Sciatic nerve (tissue), 2 donors: ENCODE data around the gene HSPD1. TPM values are rescaled to one million over a fixed set of nuclear protein-coding genes. Genes with fewer than 3 reads are reported as not detected.
A peak's percentile ranks its signal among the peaks of the same experiment; 100 is the strongest.

Source experiments
- ATAC-seq: fragments of 200-7000 bp; cut with Tn5 transposase; one replicate; pipeline ENCODE4 v1.9.1; 2020; ENCODE audit warnings: mild to moderate bottlenecking, moderate library complexity
- DNase-seq: peaks from one replicate; pipeline ENCODE4 v3.0.0-alpha.2; 2020; ENCODE audit warnings: low spot score
- intact Hi-C: fragments of 100-400 bp; cut with DNase I; formaldehyde crosslinking; loops from one replicate; pipeline ENCODE4 v1.14.2; 2022
- total RNA-seq: library from RNA; stranded (reverse); fragmentation: NEBNext Ultra II Directional; extraction: Animal tissue kit (Norgen Biotek cat#: 25700); gene quantifications from one replicate; pipeline ENCODE4 v1.2.1, GENCODE V29; 2021
- donor health status: DM: no; HTN: no; CAD: no.
- donor health status: DM: no; HTN: no; CAD: no.

Gene HSPD1
- total RNA-seq: 136 TPM

DNA sequence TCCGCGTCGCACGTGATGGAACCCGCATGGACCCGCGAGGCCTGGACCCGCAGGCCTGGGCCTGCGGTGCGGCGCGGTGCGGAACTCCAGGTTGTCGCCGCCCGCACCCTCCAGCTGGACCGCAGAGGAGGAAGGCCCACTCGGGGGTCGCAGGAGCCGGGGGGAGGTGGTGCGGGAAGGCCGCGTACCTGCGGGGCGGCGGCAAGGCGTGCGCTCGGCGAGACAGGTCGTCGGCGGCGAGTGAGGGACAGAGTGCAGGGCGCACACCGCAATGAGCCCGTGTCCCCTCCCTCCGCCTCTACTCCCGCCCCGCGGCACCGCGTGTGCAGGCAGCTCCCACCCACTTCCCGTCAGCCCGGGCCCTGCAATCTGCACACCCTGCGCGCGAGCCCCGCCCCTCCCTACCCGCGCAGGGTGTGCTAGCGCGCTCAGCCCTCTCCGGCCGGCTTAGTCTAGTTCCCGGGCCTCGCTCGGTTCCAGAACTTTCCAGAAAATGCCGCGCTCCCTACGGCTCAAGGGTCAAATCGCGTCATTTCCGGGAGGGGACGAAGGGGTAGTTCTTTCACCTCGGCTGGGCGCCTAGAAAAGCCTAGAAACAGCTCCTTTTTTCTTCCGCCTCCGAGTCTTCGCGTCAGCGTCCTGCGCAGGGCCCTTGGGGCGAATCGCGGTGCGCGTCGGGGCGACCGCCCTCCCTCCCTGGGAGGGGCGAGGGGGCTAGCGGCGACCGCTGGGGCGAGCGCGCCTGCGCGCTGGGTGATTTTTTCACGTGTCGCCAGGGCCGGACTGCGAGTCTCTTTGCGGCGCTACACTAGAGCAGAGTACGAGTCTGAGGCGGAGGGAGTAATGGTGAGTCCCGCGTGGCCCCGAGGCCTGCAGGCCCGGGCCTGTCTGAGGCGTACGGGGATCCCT is at the start of gene HSPD1, which contains the start of gene HSPE1:
Gene HSPD1, minus strand, starts transcription at position 247 of the 909 bp plus-strand sequence. CDS start 992 bp downstream, outside the sequence.
Gene HSPE1, plus strand, starts transcription at position 786 of the 909 bp plus-strand sequence. Its CDS starts 58 bp downstream, at position 844.
- peak; percentile 98 for ATAC-seq
- intact Hi-C loops: loop anchor here (10.0 kb wide), 1 partner anchor 205 kb away; the partner anchor contains the start of gene MARS2
- peak; percentile 99 for DNase-seq

DNA sequence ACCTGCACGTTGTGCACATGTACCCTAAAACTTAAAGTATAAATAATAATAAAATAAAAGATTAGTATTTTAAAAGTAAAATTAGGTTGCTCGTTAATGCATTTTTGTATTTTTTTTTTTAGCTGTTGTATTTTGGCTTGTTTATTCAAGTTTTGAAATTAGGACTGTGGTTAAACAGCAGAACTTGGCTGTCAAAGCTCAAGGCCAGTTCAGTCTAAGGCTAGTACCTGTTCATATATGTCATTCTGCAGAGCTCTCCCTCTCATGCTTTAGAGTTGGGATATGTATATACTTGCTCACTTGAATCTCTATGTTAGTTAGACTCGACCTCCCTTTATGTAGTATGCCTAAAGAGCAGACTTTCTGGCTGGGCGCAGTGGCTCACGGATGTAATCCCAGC is 48.9 kb upstream of the HSPD1 start:
- ATAC-seq (no peak), DNase-seq (no peak)
- intact Hi-C loops: no loop called here

DNA sequence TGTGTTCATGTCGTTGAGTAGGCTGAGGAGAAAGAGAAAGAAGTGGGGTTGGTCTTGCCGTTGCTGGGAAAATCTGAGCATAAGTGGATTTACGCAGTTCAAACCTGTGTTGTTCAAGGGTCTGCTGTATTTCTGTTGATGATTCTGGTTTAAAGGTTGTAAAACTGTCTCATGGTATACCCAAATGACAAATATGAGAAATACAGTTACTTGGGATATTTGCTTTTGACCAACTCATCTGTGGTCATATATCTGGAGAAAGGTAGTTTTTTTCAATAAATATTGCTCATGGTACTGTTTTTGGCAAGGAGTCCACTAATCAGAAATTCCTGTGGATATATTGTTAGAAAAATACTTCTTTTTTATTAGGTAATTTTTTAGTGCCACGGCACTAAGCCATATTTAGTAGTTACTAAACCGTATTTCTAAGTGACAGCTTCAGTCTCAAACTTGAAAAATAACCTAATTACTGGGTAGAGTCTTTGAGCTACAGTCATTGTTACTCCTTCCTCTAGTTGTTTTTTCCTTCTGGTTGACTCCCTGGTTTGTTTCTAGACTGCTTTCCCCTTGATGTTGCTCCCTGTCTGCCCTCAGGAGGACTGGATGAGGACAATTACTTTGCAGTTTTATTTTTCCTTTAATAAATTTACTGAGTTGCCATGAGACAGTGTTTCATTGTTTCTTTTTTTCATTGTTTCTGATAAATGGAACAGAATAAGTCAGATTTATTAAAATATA is 47.7 kb upstream of the HSPD1 start:
- ATAC-seq (no peak), DNase-seq (no peak)
- intact Hi-C loops: no loop called here

DNA sequence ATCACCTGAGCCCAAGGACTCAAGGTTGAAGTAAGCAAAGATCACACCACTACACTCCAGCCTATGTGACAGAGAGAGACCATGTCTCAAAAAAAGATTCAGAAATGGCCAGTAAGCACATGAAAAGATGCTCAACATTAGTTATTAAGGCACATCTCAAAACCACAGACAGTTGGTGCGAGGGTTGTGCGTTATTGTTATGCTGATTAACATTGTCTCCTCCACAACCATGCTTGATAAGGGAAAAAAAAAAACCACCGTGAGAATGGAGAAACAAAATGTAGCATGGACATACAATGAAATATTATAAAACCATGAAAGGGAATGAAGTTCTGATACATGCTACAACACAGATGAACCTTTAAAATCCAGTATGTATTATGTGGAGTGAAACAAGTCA is 43.6 kb upstream of the HSPD1 start:
- no peak for DNase-seq
- no peak for ATAC-seq
- intact Hi-C loops: no loop called here

DNA sequence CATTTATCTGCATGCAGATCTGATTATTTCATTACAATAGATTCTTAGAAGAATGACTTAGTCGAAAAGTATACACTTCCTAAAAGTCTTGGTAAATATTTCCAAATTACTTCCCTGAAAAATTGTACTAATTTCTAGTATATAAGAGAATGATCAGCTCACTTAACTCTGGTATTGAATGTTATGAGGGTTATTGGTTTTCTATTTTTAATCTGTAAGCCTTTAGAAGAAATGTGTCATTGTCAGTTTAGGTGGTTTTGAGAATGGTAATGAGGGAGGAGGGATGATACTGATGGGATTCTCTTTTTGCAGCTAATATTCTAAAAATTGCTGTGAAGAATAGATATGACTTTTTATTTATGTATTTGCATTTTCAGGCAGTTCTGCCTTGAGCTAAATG is 40.1 kb upstream of the HSPD1 start:
- ATAC-seq (no peak), DNase-seq (no peak)
- intact Hi-C loops: no loop called here

DNA sequence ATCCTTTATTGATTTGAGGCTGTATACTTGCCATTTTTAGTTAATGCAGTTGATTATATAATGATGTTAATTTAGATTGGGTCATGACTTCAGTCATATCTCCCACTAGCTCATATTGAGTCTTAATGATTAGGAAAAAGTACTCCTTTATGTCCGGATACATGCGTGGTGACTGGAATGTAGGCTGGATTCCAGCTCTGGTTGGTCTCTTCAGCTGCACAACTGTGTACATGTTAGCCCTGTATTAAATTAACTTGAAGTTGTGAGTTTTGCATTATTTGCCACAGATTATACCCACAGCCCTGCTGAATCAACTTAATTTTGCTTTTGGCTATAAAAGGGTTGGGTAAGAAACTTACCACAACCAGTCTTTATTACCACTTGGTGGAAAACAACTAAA is 38.8 kb upstream of the HSPD1 start:
- DNase-seq (no peak), ATAC-seq (no peak)
- intact Hi-C loops: no loop called here

DNA sequence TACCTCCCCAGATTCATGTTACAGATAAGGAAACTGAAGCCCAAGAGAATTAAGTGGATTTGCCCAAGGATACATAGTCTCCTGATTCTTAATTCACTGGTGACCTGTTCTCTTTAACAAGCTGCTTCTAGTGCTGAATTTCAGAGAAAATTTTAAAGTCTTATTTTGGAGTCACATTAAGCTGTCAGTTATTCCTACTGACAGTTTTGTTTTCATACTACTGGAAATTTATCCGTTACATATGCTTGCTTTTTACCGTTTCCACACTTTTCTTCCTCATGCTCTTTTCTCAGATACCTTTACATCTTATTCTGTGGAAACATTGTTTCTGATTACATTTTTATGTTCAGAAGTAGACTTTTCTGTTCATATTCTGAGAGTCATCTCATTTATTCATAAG is 17.5 kb upstream of the HSPD1 start:
- no peak for ATAC-seq
- DNase-seq: no peak
- intact Hi-C loops: no loop called here

GRCh38 chr2:197516393-197516761 is 16.7 kb upstream of the HSPD1 start:
- DNase-seq (peak; percentile 71), ATAC-seq (peak; percentile 1)
- intact Hi-C loops: no loop called here

GRCh38 chr2:197515739-197516392 is 16.2 kb upstream of the HSPD1 start, which contains the start of gene MOB4:
Gene MOB4, plus strand, starts transcription at chr2:197516066. Its CDS starts 21 bp downstream, at chr2:197516087.
- intact Hi-C loops: no loop called here
- peak; percentile 100 for ATAC-seq
- peak; percentile 98 for DNase-seq

DNA sequence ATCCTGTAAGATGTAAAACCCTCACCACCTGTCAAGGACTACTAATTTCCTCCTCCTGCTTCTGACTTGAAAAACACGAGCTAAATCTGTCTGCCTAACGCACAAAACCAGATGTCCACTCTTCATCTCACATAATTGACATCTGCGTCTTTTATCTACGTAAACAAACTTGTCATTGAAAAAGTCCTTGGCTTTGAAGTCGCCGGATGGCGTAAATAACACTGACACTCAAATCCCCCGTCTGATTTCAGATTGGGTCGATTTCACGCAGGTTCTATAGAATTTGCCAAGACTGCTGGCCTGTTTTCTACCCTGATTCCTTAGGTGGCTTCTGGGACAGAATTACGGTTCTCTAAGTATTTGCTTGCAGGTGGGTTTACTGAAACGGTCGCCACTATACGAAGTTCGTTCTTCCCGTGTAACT is 15.7 kb upstream of the HSPD1 start:
- no peak for ATAC-seq
- intact Hi-C loops: no loop called here
- DNase-seq: no peak

- intact Hi-C loops: no loop called here
- no peak for DNase-seq
- ATAC-seq: no peak
Measured at GRCh38 chr2:197514754-197515153, 15.1 kb upstream of the HSPD1 start.

GRCh38 chr2:197513915-197514314 is 14.3 kb upstream of the HSPD1 start:
- ATAC-seq (no peak), DNase-seq (no peak)
- intact Hi-C loops: no loop called here

GRCh38 chr2:197506658-197507057 is 7.0 kb upstream of the HSPD1 start:
- DNase-seq (no peak), ATAC-seq (no peak)
- intact Hi-C loops: no loop called here

DNA sequence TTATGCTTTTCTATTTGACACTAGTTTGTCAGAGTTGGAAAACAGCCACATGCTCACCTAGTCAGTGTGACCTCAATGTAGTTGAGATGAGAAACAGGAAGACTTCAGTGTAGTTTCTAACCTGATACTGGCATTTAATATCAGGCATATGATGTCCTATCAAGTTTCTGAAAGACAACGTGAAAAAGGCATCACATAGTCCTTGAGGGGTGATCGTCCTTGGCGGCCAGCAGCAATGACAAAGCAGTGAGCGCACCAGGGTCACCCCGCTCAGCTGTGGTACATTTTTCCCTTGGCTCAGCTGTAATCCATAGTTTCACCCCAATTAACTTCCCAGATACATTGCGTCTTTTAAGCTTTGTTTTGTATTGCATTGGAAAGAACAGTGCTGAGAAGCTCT is 4.9 kb upstream of the HSPD1 start:
- no peak for DNase-seq
- ATAC-seq: no peak
- intact Hi-C loops: no loop called here

- ATAC-seq (no peak), DNase-seq (no peak)
- intact Hi-C loops: no loop called here
Measured at GRCh38 chr2:197504000-197504399, 4.4 kb upstream of the HSPD1 start.

DNA sequence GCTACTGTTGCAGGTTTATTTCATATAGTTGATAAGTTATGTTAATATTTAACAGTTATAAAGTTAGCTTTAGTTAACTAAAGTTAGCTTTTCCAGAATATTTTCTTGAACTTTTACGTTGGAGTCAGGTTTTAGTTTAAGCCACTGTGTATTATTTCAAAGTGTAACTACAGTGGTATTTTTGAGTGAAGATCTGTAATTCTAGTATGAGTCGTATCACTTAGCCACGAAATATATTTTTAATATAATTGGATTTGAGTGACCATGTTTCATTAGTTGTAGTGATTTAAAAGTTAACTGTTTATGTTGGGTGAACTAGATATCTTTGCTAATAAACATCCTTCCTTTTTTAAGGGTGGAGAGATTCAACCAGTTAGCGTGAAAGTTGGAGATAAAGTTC is 3.0 kb upstream of the HSPD1 start:
- DNase-seq (no peak), ATAC-seq (no peak)
- intact Hi-C loops: no loop called here

DNA sequence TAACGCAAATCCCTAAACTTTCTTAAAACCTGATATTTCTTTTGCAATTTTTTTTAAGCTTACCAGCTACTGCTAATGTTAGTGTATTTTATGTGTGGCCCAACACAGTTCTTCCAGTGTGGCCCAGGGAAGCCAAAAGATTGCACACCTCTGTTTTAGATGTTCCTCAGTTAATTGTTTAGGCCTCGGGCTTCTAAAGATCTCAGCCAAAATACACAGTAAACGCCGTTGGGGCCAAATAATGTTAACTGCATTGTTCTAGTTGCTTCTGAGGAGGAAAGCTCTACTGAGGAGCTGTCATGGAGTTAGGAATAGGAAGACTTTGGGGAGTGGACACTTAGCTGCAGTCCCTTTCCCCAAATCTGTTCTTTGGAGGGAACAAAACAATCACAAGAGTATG is 2.6 kb upstream of the HSPD1 start:
- ATAC-seq (no peak), DNase-seq (no peak)
- intact Hi-C loops: no loop called here

- intact Hi-C loops: no loop called here
- DNase-seq (no peak), ATAC-seq (peak; percentile 2)
Measured at GRCh38 chr2:197500503-197501131, 977 bp upstream of the HSPD1 start.
